22Rv1 (cell line): ENCODE results near the gene LMNB1.

Experiments
- CTCF ChIP-seq: fragments of 450-650 bp; IDR thresholded peaks from 2 replicates; pipeline ENCODE4 v1.5.1; 2017; ENCODE audit warnings: mild to moderate bottlenecking
- ZFX ChIP-seq: fragments of 450-650 bp; IDR thresholded peaks from 2 replicates; pipeline ENCODE4 v1.6.1; 2017; ENCODE audit warnings: antibody characterized with exemption, borderline replicate concordance

- no peak for TF ChIP-seq CTCF
- TF ChIP-seq ZFX, result no peak
Observed at GRCh38 chr5:126872561-126873354, 95.8 kb downstream of the LMNB1 start.
